H1 (cell line): ENCODE results near the gene ZNF592. TPM values are rescaled to one million over a fixed set of nuclear protein-coding genes. Genes with fewer than 3 reads are reported as not detected.

Experiments
- CTCF ChIA-PET: fragments of 300-600 bp; sonication (Branson Sonifier 250); formaldehyde crosslinking; loops from one replicate; lab custom pipeline; 2021; ENCODE audit not compliant: partially characterized antibody; lab: Charles Lee
- POLR2A ChIA-PET: fragments of 300-600 bp; sonication (Branson Sonifier 250); formaldehyde crosslinking; loops from one replicate; lab custom pipeline; 2021; ENCODE audit warnings: inconsistent platforms; ENCODE audit not compliant: partially characterized antibody; lab: Charles Lee
- DNase-seq, 2 experiments: peaks; one replicate each; pipeline versions ENCODE4 v3.0.0 to v3.0.0-alpha.2; 2010 to 2022; ENCODE audit warnings: low spot score in 2 of 2, low read depth in 1 of 2, mixed read lengths in 1 of 2
- FAIRE-seq: peaks from 2 replicates; lab custom pipeline; 2011; peaks lifted over from hg19 to GRCh38; lab: Jason Lieb, UNC
- H2AFZ ChIP-seq: 2 replicates; pipeline ENCODE4 v1.8.1; 2012; ENCODE audit warnings: low read length, inconsistent platforms
- H2AK5ac ChIP-seq: 2 replicates; pipeline ENCODE4 v1.6.1; 2013; ENCODE audit warnings: low read depth, low read length
- H2BK120ac ChIP-seq: replicated peaks from 2 replicates; pipeline ENCODE3; 2013; ENCODE audit warnings: low read depth, low read length, inconsistent platforms
- H2BK12ac ChIP-seq: 2 replicates; pipeline ENCODE4 v1.6.1; 2013; ENCODE audit warnings: low read depth, low read length
- H2BK15ac ChIP-seq: 2 replicates; pipeline ENCODE4 v1.6.1; 2013; ENCODE audit warnings: low read length
- H2BK20ac ChIP-seq: 2 replicates; pipeline ENCODE4 v1.6.1; 2013; ENCODE audit warnings: low read length
- H2BK5ac ChIP-seq: 2 replicates; pipeline ENCODE4 v1.6.1; 2013; ENCODE audit warnings: low read depth, low read length
- H3K14ac ChIP-seq: 2 replicates; pipeline ENCODE4 v1.6.1; 2013; ENCODE audit warnings: inconsistent platforms; ENCODE audit not compliant: insufficient read length
- H3K18ac ChIP-seq: 2 replicates; pipeline ENCODE4 v1.6.1; 2013; ENCODE audit warnings: low read length; ENCODE audit errors: extremely low read depth
- H3K23ac ChIP-seq: 2 replicates; pipeline ENCODE4 v1.6.1; 2013; ENCODE audit warnings: inconsistent platforms; ENCODE audit not compliant: insufficient read length
- H3K23me2 ChIP-seq: 2 replicates; pipeline ENCODE4 v1.6.1; 2013; ENCODE audit warnings: low read depth, low read length
- H3K27ac ChIP-seq: 2 replicates; pipeline ENCODE4 v1.6.1; 2011; ENCODE audit warnings: low read depth, low read length, inconsistent platforms
- H3K27me3 ChIP-seq, 4 experiments: replicated peaks in 1 of 4; 1 replicate in 1 of 4; 2 replicates in 3 of 4; pipeline versions ENCODE4 v1.6.1 to v1.8.1; 2011 to 2013; ENCODE audit warnings: low read length in 3 of 4, mild to moderate bottlenecking in 3 of 4, inconsistent platforms in 2 of 4, mixed read lengths in 2 of 4, moderate library complexity in 1 of 4; ENCODE audit not compliant: control insufficient read depth in 3 of 4, insufficient read depth in 3 of 4; ENCODE audit errors: extremely low read depth in 1 of 4
- H3K36me3 ChIP-seq, 4 experiments: 2 replicates each; pipeline versions ENCODE4 v1.6.1 to v1.8.1; 2011 to 2013; ENCODE audit warnings: mild to moderate bottlenecking in 4 of 4, low read length in 3 of 4, moderate library complexity in 2 of 4, control low read depth in 1 of 4, inconsistent platforms in 1 of 4; ENCODE audit not compliant: insufficient read depth in 4 of 4, control insufficient read depth in 2 of 4
- H3K4ac ChIP-seq: replicated peaks from 2 replicates; pipeline ENCODE3; 2013; ENCODE audit warnings: low read length, low read depth, mixed read lengths, inconsistent platforms; ENCODE audit not compliant: insufficient read length
- H3K4me1 ChIP-seq, 4 experiments: replicated peaks in 1 of 4; 1 replicate in 1 of 4; 2 replicates in 3 of 4; pipeline versions ENCODE4 v1.6.1 to v1.8.1; 2011 to 2013; ENCODE audit warnings: low read length in 3 of 4, inconsistent platforms in 2 of 4, mixed read lengths in 1 of 4; ENCODE audit not compliant: insufficient read depth in 4 of 4, control insufficient read depth in 3 of 4
- H3K4me2 ChIP-seq, 2 experiments: 2 replicates each; pipeline versions ENCODE4 v1.6.1 to v1.8.1; 2011 to 2013; ENCODE audit warnings: low read depth in 2 of 2, low read length in 2 of 2, control low read depth in 1 of 2, inconsistent platforms in 1 of 2, mild to moderate bottlenecking in 1 of 2; ENCODE audit not compliant: insufficient read depth in 1 of 2
- H3K4me3 ChIP-seq, 4 experiments: fragments of 200-600, 300-600 bp in 1 of 4; sonication (generic), shearing (Covaris generic), sonication (Bioruptor Twin) in 1 of 4; 2 replicates each; pipeline versions ENCODE4 v1.5.1 to v1.8.1; 2011 to 2016; ENCODE audit warnings: low read length in 4 of 4, low read depth in 3 of 4, control low read depth in 2 of 4, inconsistent platforms in 2 of 4, mild to moderate bottlenecking in 2 of 4, mixed read lengths in 1 of 4, moderate library complexity in 1 of 4; ENCODE audit not compliant: insufficient read depth in 2 of 4; ENCODE audit errors: extremely low read depth in 1 of 4
- H3K56ac ChIP-seq: replicated peaks from 2 replicates; pipeline ENCODE3; 2013; ENCODE audit warnings: low read depth, mild to moderate bottlenecking, mixed read lengths, low read length, inconsistent platforms; ENCODE audit not compliant: insufficient read length
- H3K79me1 ChIP-seq: 2 replicates; pipeline ENCODE4 v1.6.1; 2013; ENCODE audit warnings: low read depth, low read length, control low read depth
- H3K79me2 ChIP-seq, 2 experiments: 2 replicates each; pipeline versions ENCODE4 v1.6.1 to v1.8.1; 2012 to 2013; ENCODE audit warnings: low read length in 2 of 2, mild to moderate bottlenecking in 2 of 2, inconsistent platforms in 1 of 2; ENCODE audit not compliant: insufficient read depth in 2 of 2, control insufficient read depth in 1 of 2
- H3K9ac ChIP-seq, 4 experiments: replicated peaks in 1 of 4; 1 replicate in 1 of 4; 2 replicates in 3 of 4; pipeline versions ENCODE4 v1.6.1 to v1.8.1; 2011 to 2013; ENCODE audit warnings: low read depth in 3 of 4, low read length in 3 of 4, control low read depth in 2 of 4, mild to moderate bottlenecking in 2 of 4, moderate library complexity in 2 of 4, inconsistent platforms in 1 of 4; ENCODE audit errors: extremely low read depth in 1 of 4
- H3K9me3 ChIP-seq, 2 experiments: 2 replicates each; pipeline versions ENCODE4 v1.6.1 to v1.8.1; 2012 to 2013; ENCODE audit warnings: mild to moderate bottlenecking in 2 of 2, moderate library complexity in 2 of 2, control low read depth in 1 of 2, inconsistent platforms in 1 of 2, low read depth in 1 of 2, low read length in 1 of 2, mixed read lengths in 1 of 2; ENCODE audit not compliant: insufficient read depth in 2 of 2
- H4K20me1 ChIP-seq, 2 experiments: replicated peaks in 1 of 2; 2 replicates each; pipeline versions ENCODE3 to v1.8.1; 2011 to 2013; ENCODE audit warnings: inconsistent platforms in 2 of 2, low read length in 2 of 2, mild to moderate bottlenecking in 1 of 2; ENCODE audit not compliant: insufficient read depth in 2 of 2, control insufficient read depth in 1 of 2
- H4K5ac ChIP-seq: 2 replicates; pipeline ENCODE4 v1.6.1; 2013; ENCODE audit warnings: low read length, low read depth, mixed read lengths, inconsistent platforms; ENCODE audit not compliant: insufficient read length
- H4K8ac ChIP-seq: 2 replicates; pipeline ENCODE4 v1.8.0; 2013; ENCODE audit warnings: mild to moderate bottlenecking, moderate library complexity, low read length, inconsistent platforms; ENCODE audit not compliant: insufficient read depth; ENCODE audit errors: extremely low read depth
- H4K91ac ChIP-seq: replicated peaks from 2 replicates; pipeline ENCODE3; 2013; ENCODE audit warnings: low read length, mixed read lengths, inconsistent platforms; ENCODE audit not compliant: insufficient read length
- BACH1 ChIP-seq: IDR thresholded peaks from 2 replicates; pipeline ENCODE4 v1.6.1; 2012; ENCODE audit warnings: low read length, improper control_type of control experiment
- TCF12 ChIP-seq: IDR thresholded peaks from 2 replicates; pipeline ENCODE4 v1.6.1; 2011; ENCODE audit warnings: low read depth, mild to moderate bottlenecking, low read length
- WGBS, 2 experiments: shearing (Covaris generic) in 1 of 2; methylation state at CpG; one replicate each; pipeline versions ENCODE4 v1.1.6 to v1.1.7; 2013 to 2015; ENCODE audit warnings: low lambda C conversion rate in 2 of 2, mixed read lengths in 2 of 2, inconsistent platforms in 1 of 2, low coverage in 1 of 2, missing lambda C conversion rate in 1 of 2; ENCODE audit not compliant: insufficient replicate concordance in 2 of 2, insufficient coverage in 1 of 2, insufficient read length in 1 of 2; ENCODE audit errors: extremely low coverage in 1 of 2, missing lambda C conversion rate in 1 of 2; 5-methylcytosine and 5-hydroxymethylcytosine counted together
- polyA plus RNA-seq, 7 experiments: library from polyadenylated mRNA; depleted of rRNA in 3 of 7; stranded (reverse) in 5 of 7; unstranded in 2 of 7; fragments of >200 nt in 5 of 7; fragments of 200-250 nt in 2 of 7; gene quantifications; 1 replicate in 5 of 7; 2 replicates in 1 of 7; 4 replicates in 1 of 7; pipeline versions ENCODE4 v1.2.1 to v1.2.3, GENCODE V29; 2011 to 2013; ENCODE audit warnings: missing spikeins in 2 of 7, mixed read lengths in 2 of 7
- total RNA-seq: library from RNA; stranded (reverse); fragmentation: NEBNext Ultra II Directional; extraction: Animal tissue kit (Norgen Biotek cat#: 25700); gene quantifications from 2 replicates; pipeline ENCODE4 v1.2.1, GENCODE V29; 2021

ZNF592 gene
- total and polyA plus RNA-seq, 2 of the 8 experiments (the other 6 are each of a cell fraction or from before 2014, with no cell fraction given), result 14.2 to 33.0 TPM

GRCh38 chr15:84830036-84830435, 81.6 kb downstream of the ZNF592 start:
- H3K4me1 ChIP-seq, result peaks cover 0 to 7% (median 2%) of the 10 kb centered on the region in 4 experiments; a peak in 2 of 7 replicates
- no peaks in the 10 kb centered on the region for H3K27me3 ChIP-seq
- no peak overlapping the region for H4K5ac ChIP-seq
- H2BK15ac ChIP-seq, result no peak overlapping the region
- H4K91ac ChIP-seq, result no peak overlapping the region
- H2BK5ac ChIP-seq, result no peak overlapping the region
- H3K9ac ChIP-seq, result no peak overlapping the region
- H3K56ac ChIP-seq, result no peak overlapping the region
- H3K9me3 ChIP-seq, result no peaks in the 10 kb centered on the region
- H3K23me2 ChIP-seq, result no peaks in the 10 kb centered on the region
- no peaks in the 10 kb centered on the region for H3K79me1 ChIP-seq
- H3K27ac ChIP-seq, result no peak overlapping the region
- H2AK5ac ChIP-seq, result no peak overlapping the region
- no peak overlapping the region for H3K14ac ChIP-seq
- no peak overlapping the region for H3K23ac ChIP-seq
- H2BK12ac ChIP-seq, result no peak overlapping the region
- CTCF ChIA-PET, result interaction anchor here (1.2 to 9.2 kb wide), 4 partner anchors 9 to 46 kb away, joined by 3 to 89 read pairs (median 22); partner anchors contain the start of gene ALPK3
- DNase-seq (no peak), FAIRE-seq (no peak)
- WGBS, 2 experiments, result 89% methylated on average over 2 of the region's 2 CpGs; no CpG with 5 or more reads in 1 of the 2 experiments
- no peak overlapping the region for H4K8ac ChIP-seq
- H4K20me1 ChIP-seq, result peaks cover 1 to 2% of the 10 kb centered on the region in 2 experiments
- no peak overlapping the region for H3K4ac ChIP-seq
- no peak overlapping the region for H3K4me2 ChIP-seq
- POLR2A ChIA-PET, result interaction anchor here (1.0 to 1.6 kb wide), 3 partner anchors 9 to 13 kb away, joined by 3 to 4 read pairs (median 3); partner anchors contain the start of gene ALPK3
- no peak overlapping the region for H3K4me3 ChIP-seq
- H2AFZ ChIP-seq, result no peak overlapping the region
- no peak overlapping the region for H2BK120ac ChIP-seq
- no peak overlapping the region for H3K18ac ChIP-seq
- peaks cover 0 to 5% (median 1%) of the 10 kb centered on the region in 4 experiments; a peak in 1 of 8 replicates for H3K36me3 ChIP-seq
- no peak overlapping the region for H2BK20ac ChIP-seq
- H3K79me2 ChIP-seq, result no peaks in the 10 kb centered on the region
- no peak for TF ChIP-seq BACH1
- no peak for TF ChIP-seq TCF12
